Stimulated activated CD4-positive, alpha-beta T cell treated with anti-CD3 and anti-CD28 coated beads, Interleukin-4, amount 100 ng/mL, for 48 hours (primary cell): ENCODE data around the gene COLGALT1.
"Not testable (repeated sequence)": the region's sequence is repeated elsewhere in the genome, so short reads cannot be mapped to it uniquely, and the experiment has no call there.

Experiments used
- DNase-seq, 2 donors: peaks; one replicate each; pipeline ENCODE4 v3.0.0-alpha.2; 2020; ENCODE audit warnings: low read depth in 2 of 2

COLGALT1 gene

GRCh38 chr19:17555480-17555928 lies at the start of gene COLGALT1:
Gene COLGALT1 (plus strand): TSS chr19:17555649. CDS start chr19:17555714, 65 bp downstream.
- DNase-seq = peak; percentile 100

GRCh38 chr19:17506745-17507144 lies 48.7 kb upstream of the COLGALT1 start:
- no peak for DNase-seq

GRCh38 chr19:17508558-17508933 lies 46.9 kb upstream of the COLGALT1 start:
- not testable (repeated sequence) for DNase-seq

GRCh38 chr19:17510220-17510993 lies 45.0 kb upstream of the COLGALT1 start:
- DNase-seq = no peak

- peak; percentile 76 to 79 for DNase-seq
These were observed 43.5 kb upstream of the COLGALT1 start for GRCh38 chr19:17511724-17512573.

GRCh38 chr19:17512574-17512939 lies 42.9 kb upstream of the COLGALT1 start:
- DNase-seq = no peak

- no peak for DNase-seq
These were observed 39.9 kb upstream of the COLGALT1 start for GRCh38 chr19:17515408-17516149.

GRCh38 chr19:17517898-17518297 lies 37.6 kb upstream of the COLGALT1 start:
- no peak for DNase-seq

- DNase-seq = not testable (repeated sequence)
These were observed 36.8 kb upstream of the COLGALT1 start for GRCh38 chr19:17518654-17519053.

GRCh38 chr19:17519967-17520366 lies 35.5 kb upstream of the COLGALT1 start:
- DNase-seq = no peak

- DNase-seq = no peak
These were observed 34.6 kb upstream of the COLGALT1 start for GRCh38 chr19:17520865-17521264.

- DNase-seq = peak in 1 of 2 donors; percentile 37
These were observed 32.2 kb upstream of the COLGALT1 start for GRCh38 chr19:17522988-17523872.

- DNase-seq = no peak
These were observed 30.8 kb upstream of the COLGALT1 start for GRCh38 chr19:17524651-17525050.

- no peak for DNase-seq
These were observed 30.3 kb upstream of the COLGALT1 start for GRCh38 chr19:17525141-17525540.

GRCh38 chr19:17526922-17527321 lies 28.5 kb upstream of the COLGALT1 start:
- DNase-seq = no peak

GRCh38 chr19:17527326-17527725 lies 28.1 kb upstream of the COLGALT1 start:
- DNase-seq = no peak

GRCh38 chr19:17528610-17529009 lies 26.8 kb upstream of the COLGALT1 start:
- no peak for DNase-seq

GRCh38 chr19:17529239-17530158 lies 25.9 kb upstream of the COLGALT1 start:
- DNase-seq = no peak

- no peak for DNase-seq
These were observed 24.9 kb upstream of the COLGALT1 start for GRCh38 chr19:17530586-17530985.

- no peak for DNase-seq
These were observed 23.3 kb upstream of the COLGALT1 start for GRCh38 chr19:17532116-17532515.
